Suppressor macrophage treated with lipopolysaccharide for 4 hours (primary cell): ENCODE results near the gene VASN.

ENCODE experiments used
- DNase-seq: peaks from one replicate; pipeline ENCODE4 v3.0.0-alpha.2; 2020

The VASN gene

DNA sequence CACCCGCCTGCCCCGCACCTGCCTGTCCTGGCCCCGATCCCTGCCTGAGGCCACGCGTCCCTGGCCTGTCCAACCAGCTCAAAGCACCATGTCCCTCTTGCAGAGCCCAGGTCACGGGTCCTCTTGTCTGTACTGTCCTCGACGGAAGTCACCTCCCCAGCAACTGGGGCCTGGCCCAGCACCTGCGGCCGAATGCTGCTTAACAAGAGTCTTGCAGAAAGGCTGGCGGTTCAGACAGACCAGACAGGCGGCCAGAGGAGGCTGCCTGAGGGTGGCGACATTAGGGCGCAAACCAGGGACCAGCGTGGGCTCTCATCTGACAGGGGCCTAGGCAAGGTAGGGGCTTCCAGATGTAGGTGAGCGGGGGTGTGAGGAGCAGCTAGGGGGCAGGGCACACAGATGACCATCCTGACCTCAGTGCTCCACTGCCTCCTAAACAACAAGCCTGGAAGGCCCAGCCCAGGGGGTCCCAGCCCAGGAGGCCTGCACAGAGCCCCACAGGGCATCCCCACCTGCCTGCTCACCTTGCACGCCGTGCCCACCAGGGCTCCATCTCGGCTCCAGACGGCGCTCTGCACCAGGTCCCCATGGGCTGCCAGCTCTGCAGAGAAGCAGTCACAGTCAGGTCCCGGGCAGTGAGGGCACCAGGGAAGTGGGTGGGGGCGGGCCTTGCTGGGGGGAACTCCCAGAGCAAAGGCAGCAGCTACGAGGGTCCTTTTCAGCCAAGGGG lies 33.5 kb downstream of the VASN start:
- DNase-seq, result no peak

DNA sequence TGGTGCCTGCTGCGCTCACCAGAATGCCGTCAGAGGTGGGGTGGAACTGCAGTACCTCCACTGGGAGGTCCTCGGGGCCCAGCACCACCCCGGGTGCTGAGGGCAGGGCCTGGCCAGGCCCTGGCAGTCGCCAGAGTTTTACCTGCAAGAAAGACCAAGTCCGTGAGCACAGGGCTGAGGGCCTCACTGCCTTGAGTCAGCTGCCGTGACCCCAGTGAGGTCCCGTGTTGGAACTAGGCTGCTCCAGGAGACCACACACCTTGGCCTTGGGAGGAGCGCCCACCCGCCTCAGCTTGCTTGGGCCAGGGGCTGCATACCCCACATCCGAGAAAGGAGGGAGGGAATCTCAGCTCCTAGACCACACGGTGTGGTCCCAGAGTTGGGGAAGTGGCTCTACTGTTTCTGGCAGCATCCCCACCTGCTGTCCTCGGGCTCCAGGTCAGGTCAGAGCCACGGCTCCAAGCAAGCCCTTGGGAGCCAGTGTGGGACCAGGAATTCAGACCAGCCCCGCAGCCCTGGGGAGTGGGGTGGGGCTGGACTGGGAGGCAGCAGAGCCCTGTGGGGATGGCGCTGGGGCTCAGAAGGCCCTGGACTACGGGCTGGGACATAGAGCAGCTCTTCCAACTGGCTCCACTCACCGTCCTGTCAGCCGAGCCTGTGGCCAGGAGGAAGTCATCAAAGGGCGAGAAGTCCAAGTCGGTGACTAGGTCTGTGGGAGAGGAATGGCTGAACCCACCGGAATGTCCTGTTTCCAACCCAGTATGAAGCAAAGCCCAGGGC lies 36.1 kb downstream of the VASN start:
- DNase-seq, result no peak

DNA sequence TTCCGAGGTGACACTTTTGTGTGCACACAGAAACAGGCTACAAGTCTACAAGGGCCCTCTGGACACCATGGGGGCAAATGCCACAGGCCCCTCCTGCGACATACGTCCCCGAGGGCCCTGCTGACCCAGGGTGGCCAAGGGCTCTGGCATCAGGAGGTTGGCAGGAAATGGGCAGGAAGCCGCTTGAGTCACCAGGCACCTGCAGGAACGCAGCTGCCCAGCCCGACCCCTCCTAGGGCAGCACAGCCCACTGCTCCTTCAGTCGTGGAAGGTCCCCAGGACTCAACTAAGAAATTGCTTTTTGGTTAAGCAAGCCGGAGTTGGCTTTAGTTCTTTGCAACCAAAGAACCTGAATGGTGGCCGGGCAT lies 36.7 kb downstream of the VASN start:
- no peak for DNase-seq

DNA sequence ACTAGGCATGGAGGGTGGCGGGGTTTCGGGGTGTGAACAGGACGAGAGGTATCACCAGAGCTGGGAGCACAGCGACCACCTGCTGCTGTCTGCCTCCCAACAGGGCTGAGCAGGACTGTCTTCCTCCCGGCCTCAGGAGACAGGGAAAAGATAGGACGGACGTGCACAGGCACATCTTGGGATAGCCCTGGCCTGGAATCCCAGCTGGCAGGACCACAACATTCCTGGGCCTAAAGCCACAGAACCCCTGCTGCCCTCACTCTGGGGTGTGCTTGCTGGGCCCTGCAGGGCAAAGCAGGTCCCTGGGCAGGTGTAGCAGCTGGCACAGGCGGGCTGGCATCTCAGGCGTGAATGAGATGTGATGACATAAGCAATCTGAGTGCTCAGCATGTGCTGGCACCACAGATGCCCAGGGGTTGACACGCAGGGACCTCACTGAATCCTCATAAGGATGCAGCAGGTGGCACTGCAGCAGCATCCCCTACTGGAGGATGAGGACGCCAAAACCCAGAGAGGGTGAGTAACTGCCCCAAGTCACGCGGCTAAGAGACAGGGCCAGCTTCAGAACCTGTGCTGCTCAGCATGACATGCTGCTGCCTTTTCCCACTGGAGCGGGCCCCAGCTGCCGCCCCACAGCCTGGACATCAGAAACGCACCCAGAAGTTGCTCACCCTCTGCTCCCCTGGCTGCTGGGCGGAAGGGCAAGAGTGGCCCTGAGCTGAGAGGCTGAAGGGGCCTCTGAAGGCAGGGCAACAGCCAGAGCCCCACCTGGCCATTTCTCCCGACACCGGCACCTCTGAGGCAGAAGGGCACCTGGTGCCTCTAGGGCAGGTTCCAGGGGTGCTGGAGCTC lies 37.7 kb downstream of the VASN start:
- DNase-seq, result no peak

DNA sequence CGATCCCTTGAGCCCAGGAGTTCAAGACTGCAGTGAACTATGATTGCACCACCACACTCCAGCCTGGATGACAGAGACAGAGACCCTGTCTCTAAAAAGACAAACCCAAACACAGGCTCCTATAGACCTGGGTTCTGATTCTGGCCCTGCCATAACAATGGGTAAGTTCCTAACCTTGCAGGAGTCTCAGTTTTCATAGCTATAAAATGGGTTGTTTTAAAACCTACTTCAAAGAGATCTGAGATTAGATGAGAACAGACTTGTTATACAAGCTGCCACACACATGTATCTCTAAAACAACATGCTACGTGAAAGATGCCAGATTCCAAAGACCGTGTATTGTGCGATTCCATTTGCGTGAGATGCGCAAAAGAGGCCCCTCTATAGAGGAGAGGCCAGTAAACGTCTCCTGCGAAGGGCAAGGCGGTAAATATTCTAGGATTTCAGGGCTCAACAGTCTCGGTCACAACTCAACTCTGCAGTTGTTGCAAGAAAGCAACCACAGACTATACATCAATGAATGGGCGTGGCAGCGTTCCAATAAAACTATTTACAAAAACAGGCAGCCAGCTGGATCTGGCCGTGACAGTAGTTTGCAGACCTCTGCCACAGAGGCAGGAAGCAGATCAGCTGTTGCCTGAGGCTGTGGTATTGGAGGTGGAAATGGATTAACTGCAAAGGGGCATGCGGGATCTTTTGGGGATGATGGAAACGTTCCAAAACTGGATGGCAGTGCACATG lies 38.9 kb downstream of the VASN start:
- DNase-seq, result no peak

DNA sequence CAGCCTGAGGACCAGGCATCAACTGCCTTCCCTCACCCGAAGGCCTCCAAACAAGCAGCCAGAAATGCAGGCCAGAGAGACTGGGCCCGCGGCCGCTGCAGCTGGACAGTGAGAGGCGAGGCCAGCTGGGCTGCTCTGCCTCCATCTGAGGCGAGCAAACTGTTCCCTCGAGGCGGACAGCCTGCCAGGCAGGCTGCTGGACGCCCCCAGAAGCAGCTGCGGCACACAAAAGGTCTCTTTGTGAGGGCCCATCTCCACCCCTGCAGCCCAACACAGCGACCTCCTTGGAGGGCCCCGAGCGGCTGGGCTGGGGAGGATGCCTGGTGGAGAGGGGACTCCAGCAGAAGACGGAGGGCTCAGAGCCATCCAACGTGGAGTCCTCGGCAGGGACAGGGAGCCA lies 40.0 kb downstream of the VASN start:
- DNase-seq, result no peak

DNA sequence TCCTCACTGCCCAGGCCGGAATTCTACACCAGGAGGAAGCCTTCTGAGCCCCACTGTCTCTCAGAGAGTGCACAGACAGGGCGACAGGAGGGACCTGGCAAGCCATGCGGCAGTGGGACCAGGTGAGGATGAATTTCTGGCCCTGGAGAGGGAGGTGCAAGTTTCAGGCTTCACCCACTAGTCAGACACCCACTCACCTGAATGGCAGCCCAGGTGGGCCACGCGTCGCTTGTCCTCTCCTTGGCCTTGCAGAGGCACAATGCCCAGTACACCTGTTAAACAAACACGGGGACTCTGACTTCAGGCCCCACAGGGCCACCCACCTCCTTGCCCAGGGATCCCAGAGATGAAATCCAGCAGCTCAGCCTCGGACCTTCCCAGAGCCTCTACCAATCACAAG lies 40.5 kb downstream of the VASN start:
- DNase-seq, result no peak

DNA sequence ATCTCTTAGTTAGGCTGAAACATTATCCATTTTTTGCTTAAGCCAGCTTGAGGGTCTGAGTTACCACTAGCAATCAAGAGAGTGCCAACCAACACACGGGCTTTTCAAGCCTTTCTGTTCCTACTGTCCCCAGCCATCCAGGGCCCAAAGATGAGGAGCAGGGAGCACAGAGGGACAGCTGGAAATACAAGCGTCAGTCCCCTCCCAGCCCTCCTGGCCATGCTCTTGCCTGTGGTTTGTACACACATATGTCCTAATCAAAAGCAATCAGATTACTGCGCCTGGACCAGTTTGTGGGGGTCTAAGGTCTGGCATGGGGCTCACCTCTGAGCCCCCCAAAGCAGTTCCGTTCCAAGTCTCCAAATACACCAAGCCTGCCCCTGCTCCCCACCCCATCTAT lies 41.2 kb downstream of the VASN start:
- DNase-seq, result no peak

DNA sequence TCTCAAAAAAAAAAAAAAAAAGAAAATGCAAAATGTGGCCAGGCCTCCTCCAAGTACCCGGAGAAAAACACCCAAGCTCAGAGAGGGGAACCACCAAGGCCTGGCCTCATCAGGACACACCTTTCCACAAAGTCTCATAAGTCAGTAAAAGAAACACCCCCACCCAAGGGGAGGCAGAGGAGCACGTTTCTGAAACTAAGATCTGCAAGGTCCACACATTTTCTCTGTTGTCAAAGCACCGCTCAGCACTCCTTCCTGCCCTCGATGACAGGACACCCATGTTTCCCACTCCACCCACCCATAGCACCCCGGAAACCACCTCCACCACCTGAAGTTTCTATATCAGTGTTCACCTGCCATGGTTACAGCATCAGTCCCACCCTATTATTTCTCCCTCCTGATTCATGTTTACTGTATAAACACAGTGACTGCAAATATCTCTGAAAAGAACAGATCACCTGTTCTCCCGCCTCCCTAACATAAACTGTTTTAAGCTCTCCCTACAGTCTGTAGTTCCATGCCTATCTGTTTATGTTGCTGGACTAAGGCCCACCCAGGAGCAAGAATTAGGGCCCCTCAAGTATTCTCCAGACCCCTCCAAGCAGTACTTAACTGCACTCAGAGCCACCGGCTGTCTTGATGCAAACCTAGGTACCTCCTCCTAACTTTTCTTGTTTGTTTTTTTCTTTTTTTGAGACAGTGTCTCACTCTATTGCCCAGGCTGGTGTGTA lies 42.7 kb downstream of the VASN start:
- DNase-seq, result no peak

DNA sequence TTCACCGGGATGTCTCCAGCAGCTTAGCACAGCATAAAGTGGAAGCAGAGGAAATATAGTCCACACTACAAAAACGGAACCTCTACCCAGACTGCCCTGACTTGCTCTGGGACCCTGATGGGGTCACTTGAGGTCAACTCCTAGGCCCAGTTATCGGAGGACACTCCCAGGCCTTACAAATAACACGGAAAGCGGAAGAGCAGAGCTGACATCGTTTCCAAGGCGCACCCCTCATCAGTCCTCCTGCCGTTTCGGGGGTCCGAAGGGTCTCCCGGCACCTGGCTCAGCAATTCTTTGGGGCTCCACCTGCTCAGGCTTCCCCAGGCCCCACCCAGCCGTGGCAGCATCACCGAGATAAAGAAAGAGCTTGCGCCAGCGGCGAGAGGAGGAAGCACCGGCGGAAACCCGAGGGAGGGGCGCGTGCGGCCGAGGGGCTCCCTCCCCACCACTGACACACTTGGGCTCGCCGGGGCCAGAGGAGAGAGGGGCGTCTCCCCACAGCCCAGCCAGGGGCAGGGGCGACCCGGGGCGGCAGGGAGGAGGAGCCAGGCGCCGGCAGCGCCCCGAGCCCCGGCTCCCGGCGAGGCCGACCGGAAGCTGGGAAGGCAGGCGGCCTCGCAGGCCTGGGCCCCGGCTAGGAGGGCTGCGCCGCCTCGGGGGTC lies 44.0 kb downstream of the VASN start:
- DNase-seq, result peak; percentile 87

DNA sequence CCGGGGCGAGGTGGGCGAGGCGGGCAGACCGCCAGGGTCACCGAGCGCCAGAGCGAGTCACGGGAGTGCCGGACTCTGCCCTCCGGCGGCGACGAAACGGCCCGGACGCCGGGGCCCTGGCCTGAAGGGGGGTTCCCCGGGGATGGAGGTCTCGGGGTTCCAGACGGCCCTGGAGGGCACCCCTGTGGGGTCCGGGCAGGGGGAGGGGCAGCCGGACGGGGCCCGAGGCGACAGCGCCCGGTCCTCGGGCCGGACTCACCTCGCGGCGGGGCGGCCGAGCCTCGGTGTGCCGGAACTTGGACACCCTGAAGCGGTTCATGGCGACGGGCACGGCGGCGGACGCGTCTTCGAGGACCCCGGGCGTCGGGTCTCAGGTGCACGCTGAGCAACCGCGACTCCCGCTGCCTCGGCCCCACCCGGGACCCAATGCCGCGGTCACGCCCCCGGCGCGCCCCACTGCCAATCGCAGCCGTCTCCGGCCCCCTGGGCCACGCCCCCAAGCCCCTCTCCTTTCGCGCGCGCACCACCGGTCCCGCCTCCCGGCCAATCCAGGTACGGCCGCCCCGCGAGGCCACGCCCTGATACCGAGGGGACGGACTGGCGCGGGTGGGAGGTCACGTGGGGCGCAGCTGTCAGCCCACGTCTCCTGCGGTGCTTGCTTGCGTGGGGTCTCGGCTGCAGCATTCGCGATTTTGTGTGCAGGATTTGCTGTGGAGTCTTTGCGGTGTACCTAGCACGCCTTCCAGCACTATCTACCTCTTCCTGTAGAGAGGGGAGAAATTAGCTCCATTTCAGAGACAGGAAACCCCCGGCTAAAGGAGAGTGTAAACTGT lies 44.8 kb downstream of the VASN start, which contains the start of gene CORO7:
Gene CORO7 (minus strand): TSS at position 397 of the 833 bp plus-strand sequence. CDS start 78 bp downstream, at position 319.
- peak; percentile 96 for DNase-seq

DNA sequence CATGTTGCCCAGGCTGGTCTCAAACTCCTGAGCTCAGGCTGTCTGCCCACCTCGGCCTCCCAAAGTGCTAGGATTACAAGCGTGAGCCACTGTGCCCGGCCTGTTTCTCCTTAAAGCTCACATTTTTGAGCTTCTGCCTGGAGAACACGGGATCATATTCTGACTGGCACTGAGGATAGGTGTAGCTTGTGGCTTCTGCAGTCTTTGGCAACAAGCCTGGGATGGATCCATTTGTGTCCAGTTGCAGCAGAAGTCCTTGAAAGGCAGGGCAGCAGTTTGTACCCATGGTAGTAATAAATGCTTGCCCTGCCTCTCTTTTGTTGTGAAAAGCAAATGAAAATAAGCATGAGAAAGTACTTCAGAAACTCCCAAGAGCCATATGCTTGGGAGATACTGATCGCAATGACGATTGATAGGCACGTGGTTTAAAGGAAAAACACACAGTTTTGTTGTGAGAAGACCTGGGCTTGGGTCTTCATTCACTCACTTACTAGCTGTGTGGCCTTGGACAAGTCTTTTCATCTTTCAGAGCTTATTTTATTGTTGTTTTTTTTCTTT lies 47.8 kb downstream of the VASN start:
- no peak for DNase-seq

DNA sequence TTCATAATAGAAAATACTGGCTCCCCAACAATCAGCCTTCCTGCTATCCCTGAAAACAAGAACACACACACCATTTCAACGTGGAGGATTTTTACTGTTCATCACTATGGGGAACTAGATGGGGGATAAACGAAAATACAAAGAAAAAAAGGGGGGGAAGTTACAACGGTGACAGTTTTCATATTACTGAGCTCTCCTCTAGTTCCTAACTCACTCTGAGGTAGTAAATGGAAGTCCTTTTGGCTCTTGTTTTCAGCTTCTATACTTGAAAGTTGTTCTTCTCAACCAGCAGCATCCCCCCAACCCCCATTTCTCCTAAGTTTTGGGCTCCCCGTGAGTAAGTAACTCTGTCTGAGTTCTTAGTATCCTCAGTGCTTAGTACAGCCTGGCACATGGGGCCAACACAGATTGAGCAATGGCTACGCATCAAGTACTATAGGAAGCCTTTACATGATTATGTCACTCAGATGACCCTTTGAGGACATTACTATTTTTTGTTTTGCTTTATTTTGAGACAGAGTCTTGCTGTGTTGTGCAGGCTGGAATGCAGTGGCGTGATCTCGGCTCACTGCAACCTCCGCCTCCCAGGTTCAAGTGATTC lies 49.0 kb downstream of the VASN start:
- DNase-seq, result peak; percentile 69

DNA sequence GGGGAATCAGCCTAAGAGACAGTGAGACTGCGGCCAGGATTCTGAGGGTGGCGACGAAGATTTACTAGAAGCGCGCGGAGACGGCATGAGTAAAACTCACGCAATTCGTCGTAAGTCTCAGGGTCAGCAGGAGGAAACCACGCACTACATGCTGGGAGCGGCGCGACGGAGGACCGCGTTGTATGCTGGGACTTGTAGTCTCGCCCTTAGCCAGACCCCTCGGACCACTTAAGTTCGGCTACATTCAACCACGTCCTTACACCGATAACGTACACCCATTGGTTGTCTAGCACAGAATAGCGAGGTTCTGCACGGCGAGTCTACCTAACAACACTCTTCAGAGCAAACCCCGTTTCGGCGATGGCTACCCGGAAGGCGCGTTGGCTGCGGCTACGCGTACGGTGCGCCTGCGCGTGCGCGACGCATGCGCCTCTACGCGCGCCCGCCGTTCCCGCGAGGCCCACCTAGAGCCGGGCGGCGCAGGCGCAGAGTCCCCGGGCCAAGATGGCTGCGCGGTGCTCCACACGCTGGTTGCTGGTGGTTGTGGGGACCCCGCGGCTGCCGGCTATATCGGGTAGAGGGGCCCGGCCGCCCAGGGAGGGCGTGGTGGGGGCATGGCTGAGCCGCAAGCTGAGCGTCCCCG lies 53.9 kb downstream of the VASN start, which contains the start of gene DNAJA3:
Gene DNAJA3 (plus strand): TSS at position 491 of the 643 bp plus-strand sequence. CDS start 14 bp downstream, at position 505.
- peak; percentile 98 for DNase-seq

DNA sequence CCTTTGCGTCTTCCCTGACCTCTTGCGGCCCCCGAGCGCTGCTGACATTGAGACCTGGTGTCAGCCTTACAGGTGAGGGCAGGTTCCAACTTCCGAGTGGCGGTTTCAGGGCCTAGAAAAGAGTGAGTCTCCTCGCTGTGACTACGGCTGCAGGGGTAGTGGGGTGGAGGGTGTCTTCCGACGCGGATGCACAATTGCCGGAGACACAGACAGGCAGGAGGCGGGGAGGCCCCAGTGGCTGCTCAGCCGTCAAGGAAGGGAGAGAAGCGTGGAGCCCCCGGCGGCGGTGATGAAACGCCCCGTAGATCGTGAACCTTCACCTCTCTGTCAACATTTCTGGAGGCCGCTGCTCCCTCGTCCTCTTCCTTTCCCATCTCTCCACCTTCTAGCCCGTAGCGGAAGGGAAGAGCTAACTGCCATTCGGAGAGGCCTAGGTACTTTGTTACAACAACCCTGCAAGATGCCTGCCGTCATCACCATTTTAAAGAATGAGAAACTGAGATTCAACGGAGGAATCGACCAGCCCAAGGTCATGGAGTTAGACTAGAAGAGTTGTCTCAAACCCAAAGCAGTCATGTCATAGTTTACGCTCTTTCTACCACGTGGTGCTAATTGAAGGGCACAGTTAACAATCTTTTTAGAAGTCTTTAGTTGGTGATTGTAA lies 54.5 kb downstream of the VASN start:
- DNase-seq, result peak; percentile 16

DNA sequence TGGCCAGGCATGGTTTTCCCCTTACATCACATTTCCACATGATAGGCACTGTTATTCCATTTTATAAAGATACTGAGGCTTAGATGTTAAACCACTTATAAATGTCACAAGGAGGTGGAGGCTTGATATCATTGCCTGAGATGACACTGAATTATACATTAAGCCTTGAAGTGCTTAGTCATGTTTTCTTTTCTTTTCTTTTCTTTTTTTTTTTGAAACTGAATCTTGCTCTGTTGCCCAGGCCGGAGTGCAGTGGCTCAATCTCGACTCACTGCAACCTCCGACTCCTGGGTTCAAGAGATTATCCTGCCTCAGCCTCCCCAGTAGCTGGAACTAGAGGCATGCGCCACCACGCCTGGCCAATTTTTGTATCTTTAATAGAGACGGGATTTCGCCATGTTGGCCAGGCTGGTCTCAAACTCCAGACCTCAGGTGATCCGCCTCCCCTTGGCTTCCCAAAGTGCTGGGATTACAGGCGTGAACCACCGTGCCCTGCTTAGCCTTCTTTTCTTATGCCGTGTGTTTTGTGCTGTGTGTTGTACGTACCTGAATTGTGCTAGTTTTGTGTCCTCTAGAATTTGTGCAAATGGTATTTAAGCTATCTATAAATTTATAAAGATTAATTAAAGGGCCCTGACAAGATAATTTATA lies 55.2 kb downstream of the VASN start:
- DNase-seq, result no peak

DNA sequence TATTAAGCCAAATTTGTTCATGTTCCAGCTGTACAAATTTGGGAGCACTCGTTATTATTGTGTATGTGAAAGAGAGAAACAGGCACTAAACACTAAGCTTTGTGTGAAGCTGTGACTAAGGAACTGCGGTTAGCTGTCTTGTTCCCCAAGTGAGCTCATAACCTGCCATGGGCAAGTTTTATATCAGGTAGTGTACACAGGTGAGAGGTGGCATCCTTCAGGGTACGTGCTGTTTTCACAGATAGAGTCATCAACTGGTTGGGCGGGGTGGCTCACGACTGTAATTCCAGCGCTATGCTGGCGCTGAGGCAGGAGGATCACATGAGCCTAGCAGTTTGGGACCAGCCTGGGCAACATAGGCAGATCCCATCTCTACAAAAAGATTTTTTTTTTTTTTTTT lies 56.9 kb downstream of the VASN start:
- no peak for DNase-seq

DNA sequence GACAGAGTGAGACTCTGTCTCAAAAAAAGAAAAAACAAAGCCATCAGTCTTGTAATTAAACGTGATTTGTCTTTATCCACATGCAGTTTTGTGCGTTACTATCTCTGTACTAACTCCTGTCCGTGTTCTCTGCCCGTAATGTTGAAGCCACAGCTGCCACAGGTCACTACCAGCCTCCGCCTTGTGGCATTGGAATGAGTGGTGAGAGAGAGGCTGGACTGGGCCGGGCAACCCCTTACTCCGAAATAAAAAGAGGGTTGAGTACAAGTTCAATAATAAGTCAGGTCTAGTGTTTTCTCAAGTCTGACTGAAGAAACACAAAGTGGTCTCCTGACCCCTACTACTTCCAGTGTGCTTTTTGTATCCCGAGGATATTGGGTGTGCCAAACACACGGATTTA lies 59.4 kb downstream of the VASN start:
- DNase-seq, result no peak
